ENCODE results near the gene RNU6-9.
A peak's percentile ranks its signal among the peaks of the same experiment; 100 is the strongest.
"Not testable (repeated sequence)": the region's sequence is repeated elsewhere in the genome, so short reads cannot be mapped to it uniquely, and the experiment has no call there.

The RNU6-9 gene

GRCh38 chr19:878751-879561 is 14.3 kb upstream of the RNU6-9 start:
- DNase-seq (ENCODE audit: low spot score), result not testable (repeated sequence)

GRCh38 chr19:879711-880438 is 13.4 kb upstream of the RNU6-9 start:
- no peak for DNase-seq (ENCODE audit: low spot score)

GRCh38 chr19:881385-882071 is 11.8 kb upstream of the RNU6-9 start:
- no peak for DNase-seq (ENCODE audit: low spot score)

GRCh38 chr19:882871-883497 is 10.3 kb upstream of the RNU6-9 start:
- no peak for DNase-seq (ENCODE audit: low spot score)

GRCh38 chr19:883661-884211 is 9.5 kb upstream of the RNU6-9 start:
- DNase-seq (ENCODE audit: low spot score), result no peak

- no peak for DNase-seq (ENCODE audit: low spot score)
Observed at GRCh38 chr19:884420-885211, 8.7 kb upstream of the RNU6-9 start.

GRCh38 chr19:885536-886224 is 7.6 kb upstream of the RNU6-9 start:
- DNase-seq (ENCODE audit: low spot score), result no peak

- peak; percentile 63 for DNase-seq (ENCODE audit: low spot score)
Observed at GRCh38 chr19:887072-887471, 6.2 kb upstream of the RNU6-9 start.

- no peak for DNase-seq (ENCODE audit: low spot score)
Observed at GRCh38 chr19:887599-887998, 5.7 kb upstream of the RNU6-9 start.

GRCh38 chr19:888581-889385 is 4.5 kb upstream of the RNU6-9 start:
- no peak for DNase-seq (ENCODE audit: low spot score)

GRCh38 chr19:889662-890295 is 3.5 kb upstream of the RNU6-9 start:
- no peak for DNase-seq (ENCODE audit: low spot score)

- DNase-seq (ENCODE audit: low spot score), result no peak
Observed at GRCh38 chr19:890831-891230, 2.5 kb upstream of the RNU6-9 start.

- not testable (repeated sequence) for DNase-seq (ENCODE audit: low spot score)
Observed at GRCh38 chr19:891421-892200, 1.7 kb upstream of the RNU6-9 start.

GRCh38 chr19:892243-892893 is 916 bp upstream of the RNU6-9 start:
- DNase-seq (ENCODE audit: low spot score), result no peak

- no peak for DNase-seq (ENCODE audit: low spot score)
Observed at GRCh38 chr19:896434-896833, 3.1 kb downstream of the RNU6-9 start.

GRCh38 chr19:896999-897398 is 3.7 kb downstream of the RNU6-9 start:
- DNase-seq (ENCODE audit: low spot score), result no peak

- DNase-seq (ENCODE audit: low spot score), result no peak
Observed at GRCh38 chr19:897442-898039, 4.3 kb downstream of the RNU6-9 start.

- no peak for DNase-seq (ENCODE audit: low spot score)
Observed at GRCh38 chr19:898663-899062, 5.4 kb downstream of the RNU6-9 start.
